Upper lobe of left lung (tissue), 4 donors: Measurements from ENCODE around the gene NEBL.

Experiments used
- CTCF ChIP-seq, 6 experiments: fragments of 450-650 bp in 4 of 6; fragments of 200-600 bp in 2 of 6; sonication (generic) in 2 of 6; IDR thresholded peaks; one replicate each; pipeline ENCODE4 v1.5.1; 2016 to 2019; ENCODE audit warnings: antibody characterized with exemption in 6 of 6
- EP300 ChIP-seq, 4 donors: sonication (generic); formaldehyde crosslinking; IDR thresholded peaks; one replicate each; pipeline ENCODE4 v1.5.1; 2017; ENCODE audit warnings: antibody characterized with exemption in 4 of 4, control low read depth in 2 of 4
- POLR2A ChIP-seq, 4 donors: fragments of 450-650 bp; IDR thresholded peaks; one replicate each; pipeline ENCODE4 v1.5.1; 2016 to 2017; ENCODE audit warnings: antibody characterized with exemption in 4 of 4, mild to moderate bottlenecking in 2 of 4
- POLR2AphosphoS5 ChIP-seq, 2 donors: sonication (generic); formaldehyde crosslinking; IDR thresholded peaks; one replicate each; pipeline ENCODE4 v1.5.1; 2017; ENCODE audit warnings: antibody characterized with exemption in 2 of 2

- no peak for TF ChIP-seq CTCF (IDR thresholded peaks at IDR 0.05)
- no peak for TF ChIP-seq POLR2A (IDR thresholded peaks at IDR 0.05)
- TF ChIP-seq POLR2AphosphoS5 (IDR thresholded peaks at IDR 0.05): no peak
- TF ChIP-seq EP300 (IDR thresholded peaks at IDR 0.05): no peak
Observed at GRCh38 chr10:20834825-20835224, 62.3 kb downstream of the NEBL start.
